Activated T-cell treated with anti-CD3 and anti-CD28 coated beads, Interleukin-2, amount 50 U/mL, for 24 hours (primary cell): ENCODE results near the gene ZDHHC8.
"Not testable (repeated sequence)": the region's sequence is repeated elsewhere in the genome, so short reads cannot be mapped to it uniquely, and the experiment has no call there.

Experiments used
- DNase-seq: peaks from one replicate; pipeline ENCODE4 v3.0.0-alpha.2; 2020
- H3K27ac Mint-ChIP-seq: 2 replicates; pipeline ENCODE4 v1.8.0; 2020; ENCODE audit warnings: mild to moderate bottlenecking, mixed read lengths
- H3K27me3 Mint-ChIP-seq: 2 replicates; pipeline ENCODE4 v1.8.0; 2020; ENCODE audit warnings: mixed read lengths
- H3K36me3 Mint-ChIP-seq: 2 replicates; pipeline ENCODE4 v1.8.0; 2020; ENCODE audit warnings: low read depth, mixed read lengths
- H3K4me1 Mint-ChIP-seq: 2 replicates; pipeline ENCODE4 v1.8.0; 2020; ENCODE audit warnings: low read depth, mixed read lengths
- H3K4me3 Mint-ChIP-seq: 2 replicates; pipeline ENCODE4 v1.8.0; 2020; ENCODE audit warnings: mild to moderate bottlenecking, moderate library complexity, mixed read lengths
- H3K9me3 Mint-ChIP-seq: 2 replicates; pipeline ENCODE4 v1.8.0; 2020; ENCODE audit warnings: mixed read lengths

Gene ZDHHC8

GRCh38 chr22:20158391-20159036 lies 26.9 kb downstream of the ZDHHC8 start:
- Mint-ChIP-seq H3K27me3 (peaks cover 5% of the 10 kb centered on the region), H3K27ac (no peak overlapping the region), H3K4me3 (no peak overlapping the region)

GRCh38 chr22:20159076-20159475 lies 27.5 kb downstream of the ZDHHC8 start:
- Mint-ChIP-seq H3K4me3 (no peak overlapping the region), H3K27ac (no peak overlapping the region), H3K4me1 (peaks cover 2% of the 10 kb centered on the region), H3K27me3 (peaks cover 5% of the 10 kb centered on the region), H3K9me3 (no peaks in the 10 kb centered on the region), H3K36me3 (no peaks in the 10 kb centered on the region)
- DNase-seq: no peak

More at GRCh38 chr22:20158391-20159036, 26.9 kb downstream of the ZDHHC8 start:
- no peak for DNase-seq
- Mint-ChIP-seq H3K36me3 (no peaks in the 10 kb centered on the region), H3K9me3 (no peaks in the 10 kb centered on the region), H3K4me1 (peaks cover 2% of the 10 kb centered on the region)

GRCh38 chr22:20159531-20159930 lies 27.9 kb downstream of the ZDHHC8 start:
- H3K27ac Mint-ChIP-seq, H3K36me3 Mint-ChIP-seq, H3K4me3 Mint-ChIP-seq, H3K27me3 Mint-ChIP-seq, DNase-seq, H3K9me3 Mint-ChIP-seq, H3K4me1 Mint-ChIP-seq: not testable (repeated sequence)

GRCh38 chr22:20160041-20160440 lies 28.4 kb downstream of the ZDHHC8 start:
- Mint-ChIP-seq H3K27ac (no peak overlapping the region), H3K9me3 (no peaks in the 10 kb centered on the region), H3K27me3 (peaks cover 5% of the 10 kb centered on the region), H3K36me3 (no peaks in the 10 kb centered on the region), H3K4me3 (no peak overlapping the region), H3K4me1 (peaks cover 2% of the 10 kb centered on the region)
- DNase-seq: no peak

GRCh38 chr22:20164863-20165262 lies 33.3 kb downstream of the ZDHHC8 start:
- Mint-ChIP-seq H3K27me3 (no peaks in the 10 kb centered on the region), H3K4me1 (no peaks in the 10 kb centered on the region), H3K27ac (no peak overlapping the region), H3K9me3 (no peaks in the 10 kb centered on the region), H3K36me3 (no peaks in the 10 kb centered on the region), H3K4me3 (no peak overlapping the region)
- no peak for DNase-seq

- Mint-ChIP-seq H3K4me3 (no peak overlapping the region), H3K27me3 (no peaks in the 10 kb centered on the region), H3K4me1 (no peaks in the 10 kb centered on the region), H3K27ac (no peak overlapping the region), H3K36me3 (no peaks in the 10 kb centered on the region), H3K9me3 (no peaks in the 10 kb centered on the region)
- DNase-seq: no peak
These were observed 33.8 kb downstream of the ZDHHC8 start for GRCh38 chr22:20165421-20165820.

GRCh38 chr22:20165913-20166312 lies 34.3 kb downstream of the ZDHHC8 start:
- no peak overlapping the region for H3K27ac Mint-ChIP-seq
- H3K9me3 Mint-ChIP-seq: no peaks in the 10 kb centered on the region
- H3K36me3 Mint-ChIP-seq: no peaks in the 10 kb centered on the region
- H3K27me3 Mint-ChIP-seq: no peaks in the 10 kb centered on the region
- no peak overlapping the region for H3K4me3 Mint-ChIP-seq
- DNase-seq: no peak
- H3K4me1 Mint-ChIP-seq: no peaks in the 10 kb centered on the region

GRCh38 chr22:20166703-20167102 lies 35.1 kb downstream of the ZDHHC8 start:
- no peak overlapping the region for H3K4me3 Mint-ChIP-seq
- no peaks in the 10 kb centered on the region for H3K4me1 Mint-ChIP-seq
- no peak for DNase-seq

GRCh38 chr22:20167643-20168322 lies 36.2 kb downstream of the ZDHHC8 start:
- H3K4me3 Mint-ChIP-seq: no peak overlapping the region
- no peak for DNase-seq
- H3K27ac Mint-ChIP-seq: no peak overlapping the region
- H3K36me3 Mint-ChIP-seq: no peaks in the 10 kb centered on the region
- H3K9me3 Mint-ChIP-seq: no peaks in the 10 kb centered on the region
- no peaks in the 10 kb centered on the region for H3K4me1 Mint-ChIP-seq
- no peaks in the 10 kb centered on the region for H3K27me3 Mint-ChIP-seq

More at GRCh38 chr22:20166703-20167102, 35.1 kb downstream of the ZDHHC8 start:
- Mint-ChIP-seq H3K27ac (no peak overlapping the region), H3K27me3 (no peaks in the 10 kb centered on the region), H3K36me3 (no peaks in the 10 kb centered on the region), H3K9me3 (no peaks in the 10 kb centered on the region)

GRCh38 chr22:20169253-20169822 lies 37.7 kb downstream of the ZDHHC8 start:
- no peak for DNase-seq
- H3K36me3 Mint-ChIP-seq: no peaks in the 10 kb centered on the region
- no peaks in the 10 kb centered on the region for H3K9me3 Mint-ChIP-seq
- no peaks in the 10 kb centered on the region for H3K4me1 Mint-ChIP-seq
- H3K4me3 Mint-ChIP-seq: no peak overlapping the region
- H3K27me3 Mint-ChIP-seq: no peaks in the 10 kb centered on the region
- no peak overlapping the region for H3K27ac Mint-ChIP-seq

- DNase-seq: no peak
- Mint-ChIP-seq H3K36me3 (no peaks in the 10 kb centered on the region), H3K9me3 (no peaks in the 10 kb centered on the region), H3K4me1 (no peaks in the 10 kb centered on the region), H3K27ac (no peak overlapping the region), H3K27me3 (no peaks in the 10 kb centered on the region), H3K4me3 (no peak overlapping the region)
These were observed 38.6 kb downstream of the ZDHHC8 start for GRCh38 chr22:20170170-20170569.

GRCh38 chr22:20171288-20172140 lies 39.9 kb downstream of the ZDHHC8 start:
- no peaks in the 10 kb centered on the region for H3K27me3 Mint-ChIP-seq
- DNase-seq: no peak
- no peaks in the 10 kb centered on the region for H3K36me3 Mint-ChIP-seq
- H3K9me3 Mint-ChIP-seq: no peaks in the 10 kb centered on the region
- H3K4me1 Mint-ChIP-seq: no peaks in the 10 kb centered on the region
- H3K4me3 Mint-ChIP-seq: no peak overlapping the region
- H3K27ac Mint-ChIP-seq: no peak overlapping the region

GRCh38 chr22:20172141-20172613 lies 40.6 kb downstream of the ZDHHC8 start:
- Mint-ChIP-seq H3K4me1 (no peaks in the 10 kb centered on the region), H3K9me3 (no peaks in the 10 kb centered on the region)

GRCh38 chr22:20173246-20173645 lies 41.6 kb downstream of the ZDHHC8 start:
- no peak overlapping the region for H3K4me3 Mint-ChIP-seq
- H3K36me3 Mint-ChIP-seq: no peaks in the 10 kb centered on the region
- H3K9me3 Mint-ChIP-seq: no peaks in the 10 kb centered on the region
- no peak for DNase-seq
- no peaks in the 10 kb centered on the region for H3K4me1 Mint-ChIP-seq
- no peak overlapping the region for H3K27ac Mint-ChIP-seq
- H3K27me3 Mint-ChIP-seq: no peaks in the 10 kb centered on the region

More at GRCh38 chr22:20172141-20172613, 40.6 kb downstream of the ZDHHC8 start:
- H3K27ac Mint-ChIP-seq: no peak overlapping the region
- no peak for DNase-seq
- H3K4me3 Mint-ChIP-seq: no peak overlapping the region
- no peaks in the 10 kb centered on the region for H3K36me3 Mint-ChIP-seq
- H3K27me3 Mint-ChIP-seq: no peaks in the 10 kb centered on the region
